ENCODE measurements around the gene GJA10.
A peak's percentile ranks its signal among the peaks of the same experiment; 100 is the strongest.

The GJA10 gene

DNA sequence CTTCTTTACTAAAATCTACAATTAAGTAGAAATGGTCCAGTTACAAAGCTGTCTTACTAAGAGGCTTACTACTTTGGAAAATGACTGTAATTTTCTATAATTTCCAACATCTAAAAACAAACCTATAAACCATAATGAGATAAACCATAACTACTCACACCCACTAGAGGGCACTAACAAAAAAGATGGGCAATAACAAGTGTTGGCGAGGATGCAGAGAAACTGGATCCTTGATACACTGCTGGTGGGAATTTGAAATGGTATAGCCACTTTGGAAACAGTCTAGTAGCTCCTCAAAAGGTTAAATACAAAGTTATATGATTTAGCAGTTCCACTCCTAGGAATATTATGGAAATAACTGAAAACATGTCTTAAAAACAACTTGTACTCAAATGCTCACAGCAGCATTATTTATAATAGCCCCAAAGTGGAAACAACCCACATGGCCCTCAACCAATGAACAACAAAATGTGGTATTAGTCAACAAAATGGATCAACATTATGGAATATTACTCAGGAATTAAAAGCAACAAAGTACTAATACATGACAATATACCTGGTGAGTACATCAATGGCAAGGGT lies 50.6 kb downstream of the GJA10 start:
- Histone ChIP-seq H3K4me3 (ENCODE audit: low read length) (no peak overlapping the region), H4K20me1 (ENCODE audit: control insufficient read depth, insufficient read depth, low read depth, low read length) (peaks cover 46% of the 10 kb centered on the region), H3K4me2 (ENCODE audit: low read length) (no peak overlapping the region), H3K27me3 (ENCODE audit: control insufficient read depth, low read length) (no peaks in the 10 kb centered on the region), H3F3A (ENCODE audit: control insufficient read depth, insufficient read depth) (peaks cover 40% of the 10 kb centered on the region), H3K4me1 (ENCODE audit: control insufficient read depth, low read length) (no peaks in the 10 kb centered on the region), H3K79me2 (ENCODE audit: control insufficient read depth, low read length) (peaks cover 89% of the 10 kb centered on the region), H3K36me3 (ENCODE audit: control insufficient read depth, low read length) (peaks cover 99% of the 10 kb centered on the region), H3K27ac (ENCODE audit: low read depth, low read length) (no peak overlapping the region), H3K9me2 (replicated peaks; ENCODE audit: control insufficient read depth, low read length) (no peaks in the 10 kb centered on the region), H3K9me3 (ENCODE audit: control insufficient read depth, insufficient read depth, low read length) (no peaks in the 10 kb centered on the region)
- TF ChIP-seq, protein P1, sequence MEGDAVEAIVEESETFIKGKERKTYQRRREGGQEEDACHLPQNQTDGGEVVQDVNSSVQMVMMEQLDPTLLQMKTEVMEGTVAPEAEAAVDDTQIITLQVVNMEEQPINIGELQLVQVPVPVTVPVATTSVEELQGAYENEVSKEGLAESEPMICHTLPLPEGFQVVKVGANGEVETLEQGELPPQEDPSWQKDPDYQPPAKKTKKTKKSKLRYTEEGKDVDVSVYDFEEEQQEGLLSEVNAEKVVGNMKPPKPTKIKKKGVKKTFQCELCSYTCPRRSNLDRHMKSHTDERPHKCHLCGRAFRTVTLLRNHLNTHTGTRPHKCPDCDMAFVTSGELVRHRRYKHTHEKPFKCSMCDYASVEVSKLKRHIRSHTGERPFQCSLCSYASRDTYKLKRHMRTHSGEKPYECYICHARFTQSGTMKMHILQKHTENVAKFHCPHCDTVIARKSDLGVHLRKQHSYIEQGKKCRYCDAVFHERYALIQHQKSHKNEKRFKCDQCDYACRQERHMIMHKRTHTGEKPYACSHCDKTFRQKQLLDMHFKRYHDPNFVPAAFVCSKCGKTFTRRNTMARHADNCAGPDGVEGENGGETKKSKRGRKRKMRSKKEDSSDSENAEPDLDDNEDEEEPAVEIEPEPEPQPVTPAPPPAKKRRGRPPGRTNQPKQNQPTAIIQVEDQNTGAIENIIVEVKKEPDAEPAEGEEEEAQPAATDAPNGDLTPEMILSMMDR (IDR thresholded peaks at IDR 0.05; ENCODE audit: low read depth, low read length, poor library complexity, severe bottlenecking): peak; percentile 67
- no peak for TF ChIP-seq EZH2phosphoT487 (IDR thresholded peaks at IDR 0.05; ENCODE audit: borderline replicate concordance, low read length)
